ENCODE measurements around the gene CAMKK1.

The CAMKK1 gene

GRCh38 chr17:3895354-3895753 is 2.5 kb upstream of the CAMKK1 start:
- DNase-seq: no peak

GRCh38 chr17:3894911-3895343 is 2.1 kb upstream of the CAMKK1 start:
- DNase-seq: no peak

GRCh38 chr17:3894188-3894587 is 1.3 kb upstream of the CAMKK1 start:
- DNase-seq: no peak

GRCh38 chr17:3893720-3894116 is 865 bp upstream of the CAMKK1 start:
- DNase-seq: no peak

- DNase-seq: no peak
These were observed 506 bp downstream of the CAMKK1 start for GRCh38 chr17:3892095-3892998.

GRCh38 chr17:3891626-3892094 is 1.2 kb downstream of the CAMKK1 start:
- DNase-seq: no peak

- no peak for DNase-seq
These were observed 2.0 kb downstream of the CAMKK1 start for GRCh38 chr17:3890878-3891219.

- DNase-seq: no peak
These were observed 2.6 kb downstream of the CAMKK1 start for GRCh38 chr17:3890082-3890877.

- DNase-seq: no peak
These were observed 3.4 kb downstream of the CAMKK1 start for GRCh38 chr17:3889325-3890012.

- DNase-seq: no peak
These were observed 4.3 kb downstream of the CAMKK1 start for GRCh38 chr17:3888343-3889171.

GRCh38 chr17:3887804-3888203 is 5.0 kb downstream of the CAMKK1 start:
- no peak for DNase-seq

GRCh38 chr17:3887394-3887793 is 5.5 kb downstream of the CAMKK1 start:
- DNase-seq: no peak

- DNase-seq: no peak
These were observed 6.1 kb downstream of the CAMKK1 start for GRCh38 chr17:3886776-3887175.

GRCh38 chr17:3885970-3886369 is 6.9 kb downstream of the CAMKK1 start:
- DNase-seq: no peak

- DNase-seq: no peak
These were observed 7.6 kb downstream of the CAMKK1 start for GRCh38 chr17:3885271-3885670.

- DNase-seq: no peak
These were observed 8.7 kb downstream of the CAMKK1 start for GRCh38 chr17:3884188-3884587.

GRCh38 chr17:3882276-3882675 is 10.6 kb downstream of the CAMKK1 start:
- no peak for DNase-seq

GRCh38 chr17:3880983-3881382 is 11.9 kb downstream of the CAMKK1 start:
- DNase-seq: no peak

- no peak for DNase-seq
These were observed 13.0 kb downstream of the CAMKK1 start for GRCh38 chr17:3879591-3880417.

GRCh38 chr17:3879186-3879585 is 13.7 kb downstream of the CAMKK1 start:
- DNase-seq: no peak

- DNase-seq: no peak
These were observed 15.6 kb downstream of the CAMKK1 start for GRCh38 chr17:3877220-3877619.

GRCh38 chr17:3875317-3875716 is 17.5 kb downstream of the CAMKK1 start:
- no peak for DNase-seq
